ENCODE data around the gene AGPAT4.

The AGPAT4 gene

GRCh38 chr6:161166176-161166575, 107.7 kb downstream of the AGPAT4 start:
- no peak for DNase-seq (ENCODE audit: low spot score)

- no peak for DNase-seq (ENCODE audit: low spot score)
Observed at GRCh38 chr6:161164182-161164625, 109.7 kb downstream of the AGPAT4 start.

- no peak for DNase-seq (ENCODE audit: low spot score)
Observed at GRCh38 chr6:161163466-161164181, 110.2 kb downstream of the AGPAT4 start.

- DNase-seq (ENCODE audit: low spot score): no peak
Observed at GRCh38 chr6:161162722-161163121, 111.1 kb downstream of the AGPAT4 start.

DNA sequence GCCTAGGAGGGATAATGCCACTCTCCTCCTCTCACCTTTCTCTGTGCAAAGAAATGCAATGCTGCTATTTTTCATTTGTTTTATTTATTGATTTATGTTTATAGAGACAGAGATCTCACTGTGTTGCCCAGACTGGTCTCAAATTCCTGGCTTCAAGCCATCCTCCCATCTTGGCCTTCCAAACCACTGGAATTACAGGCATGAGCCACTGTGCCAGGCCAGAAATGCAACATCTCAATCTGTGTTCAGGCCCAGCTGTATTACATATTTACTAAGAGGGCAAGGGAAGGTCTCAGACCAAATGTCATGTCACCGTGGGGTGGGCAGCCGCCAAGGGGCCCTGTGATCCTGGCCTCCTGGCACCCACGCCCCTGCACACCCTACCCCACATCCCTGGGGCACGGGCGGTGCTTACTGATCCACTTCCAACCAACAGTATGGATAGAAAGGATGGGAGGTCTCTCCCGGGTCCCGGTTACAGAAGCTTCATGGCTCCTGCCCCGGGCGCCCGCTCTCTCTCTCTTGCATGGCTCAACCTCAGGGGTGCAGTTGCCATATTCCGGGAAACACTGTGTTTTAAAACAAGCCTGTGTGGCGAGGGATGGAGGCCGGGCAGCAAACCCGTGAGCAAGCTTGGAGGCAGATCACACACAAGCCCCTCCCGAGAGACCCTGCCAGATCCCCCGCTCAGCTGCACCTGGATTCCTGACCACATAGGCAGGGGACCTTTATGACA, 111.8 kb downstream of the AGPAT4 start:
- DNase-seq (ENCODE audit: low spot score): no peak

GRCh38 chr6:161161121-161161520, 112.7 kb downstream of the AGPAT4 start:
- no peak for DNase-seq (ENCODE audit: low spot score)

DNA sequence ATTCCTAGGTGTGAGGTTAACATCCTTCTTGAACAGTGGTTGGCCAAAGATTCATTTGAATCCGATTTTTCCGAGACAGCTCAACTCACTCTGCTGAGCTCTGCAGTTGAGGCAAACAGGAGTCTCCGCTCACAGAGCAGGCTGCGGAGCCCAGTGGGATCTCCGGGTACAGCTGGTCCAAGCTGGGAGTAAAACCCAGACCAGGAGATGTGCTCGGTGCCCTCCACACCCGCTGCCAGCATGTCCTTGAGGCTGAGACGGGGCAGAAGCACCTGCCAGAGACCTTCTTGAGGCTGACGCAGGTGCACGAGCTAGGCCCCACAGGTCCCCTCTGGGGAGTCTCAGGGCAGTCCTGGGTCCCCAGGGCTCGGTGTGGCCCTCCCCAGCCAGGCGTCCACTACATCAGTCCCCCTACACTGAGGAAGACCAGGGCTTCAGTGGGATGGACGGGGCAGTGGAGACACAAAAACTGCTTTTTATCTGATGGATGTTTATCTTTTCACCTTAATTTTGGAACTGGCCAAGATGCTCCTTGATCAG, 119.0 kb downstream of the AGPAT4 start:
- no peak for DNase-seq (ENCODE audit: low spot score)

GRCh38 chr6:161153725-161154124, 120.1 kb downstream of the AGPAT4 start:
- no peak for DNase-seq (ENCODE audit: low spot score)

DNA sequence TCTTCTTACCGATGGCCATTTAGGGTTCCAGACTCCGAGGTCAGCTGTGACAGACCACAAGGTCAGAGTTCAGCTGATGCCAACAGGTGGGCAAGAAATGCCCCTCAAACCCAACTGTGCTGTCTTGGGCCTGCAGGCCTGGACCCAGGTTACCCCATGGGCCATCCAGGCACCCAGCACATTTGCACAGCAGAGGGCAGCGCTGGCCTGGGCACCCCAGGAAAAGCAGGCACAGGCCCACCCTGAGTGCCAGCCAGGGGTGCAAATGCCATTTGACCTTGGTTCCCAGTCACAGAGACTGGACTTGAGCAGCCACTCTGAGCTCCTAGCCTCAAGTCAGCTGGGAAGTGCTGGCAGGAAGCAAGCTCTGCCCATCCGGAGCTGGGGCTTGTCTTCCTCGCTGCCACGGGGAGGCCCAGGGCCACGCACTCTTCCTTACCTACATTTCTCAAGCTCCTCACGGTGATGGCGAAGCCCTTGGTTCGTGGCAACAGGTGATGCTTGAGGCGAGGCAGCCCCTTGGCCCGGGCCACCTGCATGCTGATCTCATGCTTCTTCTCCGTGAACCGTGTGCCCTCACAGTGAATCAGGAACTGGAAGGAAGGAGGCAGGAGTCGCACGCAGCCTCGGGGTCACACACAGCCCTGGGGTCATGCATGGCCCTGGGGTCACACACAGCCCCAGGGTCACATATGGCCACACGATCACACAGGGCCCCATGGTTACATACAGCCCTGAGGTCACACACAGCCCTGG, 120.8 kb downstream of the AGPAT4 start:
- no peak for DNase-seq (ENCODE audit: low spot score)

DNA sequence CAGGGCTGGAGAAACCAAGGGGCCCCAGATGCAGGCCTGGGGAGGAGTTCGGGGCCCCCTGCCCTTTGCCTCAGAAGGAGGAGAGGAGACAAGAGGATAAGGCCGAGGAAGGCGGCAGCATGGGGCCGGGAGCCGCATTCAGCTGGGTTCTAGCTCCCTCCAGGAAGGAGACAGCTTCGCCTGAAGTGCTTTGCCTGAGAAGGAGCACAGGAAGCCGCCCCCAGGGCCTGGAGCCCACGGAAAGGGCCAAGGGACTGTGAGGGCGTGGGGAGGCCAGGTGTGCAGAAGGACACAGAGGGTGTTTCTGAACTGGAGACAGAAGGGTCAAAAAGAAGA, 121.4 kb downstream of the AGPAT4 start:
- no peak for DNase-seq (ENCODE audit: low spot score)

DNA sequence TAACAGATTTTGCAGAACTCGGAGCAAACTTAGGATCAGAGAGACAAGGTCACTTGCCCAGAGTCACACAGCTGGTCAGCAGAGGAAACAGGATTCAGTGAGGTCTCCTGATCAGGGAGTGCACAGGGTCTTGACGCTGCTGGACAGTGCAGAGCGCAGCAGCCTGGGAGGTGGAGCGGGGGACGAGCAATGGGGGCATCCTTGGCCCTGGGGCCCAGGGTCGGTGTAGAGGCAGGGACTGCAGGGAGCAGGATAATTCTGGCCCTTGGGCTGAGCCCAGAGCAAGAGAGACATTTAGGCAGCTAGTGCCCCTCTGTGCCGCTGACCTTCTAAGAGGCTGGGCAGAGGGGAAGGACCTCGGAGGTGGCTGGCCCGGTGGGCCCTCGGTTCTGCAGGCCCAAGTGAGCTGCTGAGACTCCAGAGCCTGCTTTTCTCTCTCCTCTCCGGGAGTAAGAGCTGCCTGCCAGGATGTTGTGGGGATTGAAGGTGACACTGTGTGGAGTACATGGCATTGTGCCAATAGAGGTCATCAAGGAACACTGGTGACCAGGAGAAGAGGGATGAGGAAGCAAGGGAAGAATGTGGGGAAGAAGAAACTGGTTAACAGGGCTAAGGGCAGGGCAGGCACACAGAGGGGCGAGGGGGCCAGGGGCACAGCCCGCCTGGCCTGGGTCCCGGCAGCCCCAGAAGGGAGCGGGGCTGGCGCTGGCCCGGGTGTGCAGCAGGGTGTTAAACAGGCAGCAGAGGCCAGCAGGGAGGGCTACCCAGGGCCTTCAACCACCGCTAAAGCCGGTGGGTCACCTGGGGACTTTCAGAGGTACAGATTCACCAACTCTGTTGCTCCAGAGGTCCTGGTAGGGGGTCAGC, 122.0 kb downstream of the AGPAT4 start:
- DNase-seq (ENCODE audit: low spot score): no peak

DNA sequence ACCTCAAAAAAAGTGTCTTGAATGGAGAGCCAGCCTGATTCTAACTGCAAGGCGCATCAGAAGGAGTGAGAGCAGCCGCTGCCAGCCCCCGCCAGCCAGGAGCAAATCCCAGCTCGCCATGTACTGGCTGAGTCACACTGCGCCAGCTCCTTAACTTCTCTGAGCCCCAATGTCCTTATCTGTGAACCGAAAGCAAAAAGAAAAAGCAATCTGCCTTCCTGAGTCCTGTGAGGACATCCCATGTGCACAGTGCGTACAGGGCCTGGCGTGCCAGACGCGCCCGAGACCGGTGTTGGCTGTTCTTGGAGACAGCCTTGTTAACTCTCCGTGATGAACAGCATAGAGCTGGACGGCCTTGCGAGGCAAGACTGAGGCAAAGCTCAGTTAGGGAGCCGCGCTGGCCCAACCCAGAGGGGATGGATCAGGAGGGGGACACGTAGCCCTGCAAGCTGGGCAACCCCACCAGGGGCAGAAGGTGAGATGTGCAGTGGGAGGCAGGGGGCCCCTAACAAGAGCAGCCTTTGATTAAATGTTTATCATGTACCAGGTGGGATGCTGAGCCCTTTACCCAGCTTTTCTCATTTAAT, 122.7 kb downstream of the AGPAT4 start:
- DNase-seq (ENCODE audit: low spot score): no peak

- no peak for DNase-seq (ENCODE audit: low spot score)
Observed at GRCh38 chr6:161150566-161150965, 123.3 kb downstream of the AGPAT4 start.

DNA sequence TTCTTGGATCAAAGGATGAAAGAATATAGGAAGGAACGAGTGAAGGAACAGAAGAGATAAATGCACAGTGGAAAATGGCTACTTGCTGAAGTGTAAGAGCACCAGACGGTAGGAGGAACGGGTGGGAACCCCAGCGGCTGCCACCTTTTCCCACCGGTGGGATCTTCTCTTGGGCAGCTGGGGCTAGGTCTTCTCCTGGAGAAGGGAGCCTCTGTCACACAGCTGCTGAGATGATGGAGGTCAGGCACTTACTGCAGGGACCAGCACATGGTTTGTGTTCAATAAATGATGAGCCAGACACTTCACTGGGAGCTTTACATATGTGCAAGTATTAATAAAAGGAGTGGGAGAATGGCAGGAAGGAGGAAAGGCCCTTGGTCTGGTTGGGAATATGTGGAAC, 123.7 kb downstream of the AGPAT4 start:
- DNase-seq (ENCODE audit: low spot score): no peak

- DNase-seq (ENCODE audit: low spot score): peak; percentile 19
Observed at GRCh38 chr6:161143663-161144430, 130.0 kb downstream of the AGPAT4 start.

DNA sequence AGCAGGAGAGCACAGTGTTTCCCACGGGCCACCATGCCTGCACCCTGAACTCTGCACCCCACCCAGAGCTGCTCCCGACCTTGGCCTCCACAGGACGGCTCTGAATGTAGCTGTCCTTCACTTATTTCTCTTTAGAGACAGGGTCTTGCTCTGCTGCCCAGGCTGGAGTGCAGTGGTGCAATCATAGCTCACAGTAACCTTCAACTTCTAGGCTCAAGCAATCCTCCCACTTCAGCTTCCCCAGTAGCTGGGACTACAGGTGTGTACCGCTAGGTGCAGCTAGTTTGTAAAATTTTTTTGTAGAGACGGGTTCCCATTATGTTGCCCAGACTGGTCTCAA, 130.9 kb downstream of the AGPAT4 start:
- no peak for DNase-seq (ENCODE audit: low spot score)

DNA sequence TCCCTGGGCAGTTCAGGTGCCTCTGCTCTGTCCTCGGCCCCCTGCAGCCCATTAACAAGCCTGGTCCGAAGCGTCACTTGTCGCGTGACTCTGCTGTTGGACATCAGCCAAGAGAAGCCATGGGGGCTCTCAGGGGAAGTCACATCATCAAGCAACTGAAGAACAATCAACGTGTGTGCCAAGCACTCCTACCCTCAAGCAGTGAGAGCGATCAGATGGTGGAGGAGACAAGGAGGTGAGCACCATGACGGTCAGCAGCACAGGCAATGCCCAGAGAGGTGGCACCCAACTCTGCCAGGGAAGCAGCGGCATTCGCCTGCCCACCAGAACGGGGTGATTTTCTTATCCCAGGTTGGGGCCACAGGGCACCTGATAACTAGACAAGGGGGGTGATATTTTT, 132.7 kb downstream of the AGPAT4 start:
- DNase-seq (ENCODE audit: low spot score): no peak

DNA sequence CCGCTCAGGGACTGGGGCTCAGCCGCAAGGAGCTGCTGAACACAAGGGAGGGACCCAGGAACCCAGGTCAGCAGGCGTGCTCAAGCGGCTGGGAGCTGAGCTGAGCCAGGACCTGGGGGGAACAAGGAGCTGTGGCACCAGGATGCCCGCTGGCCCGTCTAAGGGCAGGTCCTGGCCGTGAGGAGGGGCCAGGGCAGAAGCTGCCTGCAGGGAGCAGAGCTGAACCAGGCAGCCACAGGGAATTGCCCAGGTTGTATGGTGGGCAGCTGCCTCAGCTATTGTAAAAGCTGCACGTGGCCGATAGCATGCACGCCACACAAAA, 133.3 kb downstream of the AGPAT4 start:
- DNase-seq (ENCODE audit: low spot score): no peak

- no peak for DNase-seq (ENCODE audit: low spot score)
Observed at GRCh38 chr6:161139766-161140553, 133.9 kb downstream of the AGPAT4 start.

GRCh38 chr6:161139304-161139765, 134.5 kb downstream of the AGPAT4 start:
- DNase-seq (ENCODE audit: low spot score): no peak
